ENCODE measurements around the gene KDM8. TPM values are rescaled to one million over a fixed set of nuclear protein-coding genes. Genes with fewer than 3 reads are reported as not detected.

The KDM8 gene
- total RNA-seq, 4 donors from 2014 or later: 0.56 to 4.4 (median 2.5) TPM

GRCh38 chr16:27239906-27240655 is 36.8 kb downstream of the KDM8 start:
- H3K36me3 ChIP-seq: no peaks in the 10 kb centered on the region
- peaks cover 35 to 90% (median 71%) of the 10 kb centered on the region in 3 donors for H3K4me1 ChIP-seq
- peak overlapping the region in 3 of 4 donors; percentile 80 to 83 (median 82) for H3K27ac ChIP-seq
- 72 to 79% methylated on average over 8 of the region's 9 CpGs for WGBS, 2 donors
- H3K4me3 ChIP-seq: no peak overlapping the region
- intact Hi-C loops (cut with DNase I): loop anchor here (5.0 kb wide), 1 partner anchor 127 kb away; no protein-coding TSS in a partner anchor
- no peaks in the 10 kb centered on the region for H3K9me3 ChIP-seq
- TF ChIP-seq CTCF (IDR thresholded peaks at IDR 0.05): no peak
- no peak for TF ChIP-seq POLR2A (IDR thresholded peaks at IDR 0.05)
- no peak for DNase-seq
- no peaks in the 10 kb centered on the region for H3K27me3 ChIP-seq

- 79 to 83% methylated on average over 6 of the region's 6 CpGs for WGBS, 2 donors
- H3K27me3 ChIP-seq: no peaks in the 10 kb centered on the region
- H3K36me3 ChIP-seq: no peaks in the 10 kb centered on the region
- peaks cover 38 to 90% (median 71%) of the 10 kb centered on the region in 3 donors for H3K4me1 ChIP-seq
- no peak for DNase-seq
- peak overlapping the region; percentile 17 to 83 (median 81) for H3K27ac ChIP-seq
- H3K9me3 ChIP-seq: no peaks in the 10 kb centered on the region
- TF ChIP-seq POLR2A (IDR thresholded peaks at IDR 0.05) (no peak), CTCF (IDR thresholded peaks at IDR 0.05) (no peak)
- intact Hi-C loops (cut with DNase I): no loop called here
- H3K4me3 ChIP-seq: no peak overlapping the region
These were observed 37.7 kb downstream of the KDM8 start for GRCh38 chr16:27240948-27241531.

- intact Hi-C loops (cut with DNase I): no loop called here
- no peaks in the 10 kb centered on the region for H3K9me3 ChIP-seq
- peaks cover 38 to 90% (median 71%) of the 10 kb centered on the region in 3 donors for H3K4me1 ChIP-seq
- WGBS, 2 donors: 59 to 80% methylated on average over 13 of the region's 13 CpGs
- TF ChIP-seq POLR2A (IDR thresholded peaks at IDR 0.05): no peak
- no peak for TF ChIP-seq CTCF (IDR thresholded peaks at IDR 0.05)
- H3K27me3 ChIP-seq: no peaks in the 10 kb centered on the region
- H3K36me3 ChIP-seq: no peaks in the 10 kb centered on the region
- no peak overlapping the region for H3K4me3 ChIP-seq
- H3K27ac ChIP-seq: peak overlapping the region; percentile 17 to 83 (median 81)
- DNase-seq: no peak
These were observed 38.3 kb downstream of the KDM8 start for GRCh38 chr16:27241658-27242057.

GRCh38 chr16:27242398-27242797 is 39.1 kb downstream of the KDM8 start:
- H3K27ac ChIP-seq: peak overlapping the region; percentile 35 to 83 (median 81)
- no peaks in the 10 kb centered on the region for H3K27me3 ChIP-seq
- H3K4me1 ChIP-seq: peaks cover 32 to 87% (median 64%) of the 10 kb centered on the region in 3 donors
- H3K9me3 ChIP-seq: no peaks in the 10 kb centered on the region
- TF ChIP-seq POLR2A (IDR thresholded peaks at IDR 0.05) (no peak), CTCF (IDR thresholded peaks at IDR 0.05) (no peak)
- DNase-seq: no peak
- intact Hi-C loops (cut with DNase I): no loop called here
- H3K4me3 ChIP-seq: peak overlapping the region in 1 of 4 donors; percentile 49
- WGBS, 2 donors: 40 to 80% methylated on average over 1 to 2 of the region's 2 CpGs
- no peaks in the 10 kb centered on the region for H3K36me3 ChIP-seq
